Left lung (tissue), 10 donors: ENCODE data around the gene PAQR5. TPM values are rescaled to one million over a fixed set of nuclear protein-coding genes. Genes with fewer than 3 reads are reported as not detected.
"Not testable (repeated sequence)": the region's sequence is repeated elsewhere in the genome, so short reads cannot be mapped to it uniquely, and the experiment has no call there.

Experiments used
- ATAC-seq: fragments of 200-7000 bp; cut with Tn5 transposase; one replicate; pipeline ENCODE4 v1.9.1; 2020; ENCODE audit warnings: moderate library complexity
- DNase-seq, 4 donors: peaks; one replicate each; pipeline ENCODE4 v3.0.0-alpha.2; 2013 to 2020
- H3K27ac ChIP-seq, 2 donors: fragments of 200-600 bp; sonication (generic) in 1 of 2; one replicate each; pipeline versions ENCODE4 v1.5.0 to v1.8.0; 2020 to 2021
- H3K27me3 ChIP-seq, 2 donors: fragments of 200-600 bp; sonication (generic) in 1 of 2; one replicate each; pipeline versions ENCODE4 v1.5.0 to v1.8.0; 2020 to 2021
- H3K36me3 ChIP-seq, 2 donors: fragments of 200-600 bp; sonication (generic) in 1 of 2; one replicate each; pipeline versions ENCODE4 v1.5.0 to v1.8.0; 2020 to 2021
- H3K4me1 ChIP-seq, 2 donors: fragments of 200-600 bp; one replicate each; pipeline ENCODE4 v1.8.0; 2021
- H3K4me3 ChIP-seq, 2 donors: fragments of 200-600 bp; sonication (generic) in 1 of 2; one replicate each; pipeline versions ENCODE4 v1.5.0 to v1.8.0; 2020 to 2021; ENCODE audit warnings: mild to moderate bottlenecking in 1 of 2
- H3K9me3 ChIP-seq, 2 donors: fragments of 200-600 bp; sonication (generic) in 1 of 2; one replicate each; pipeline versions ENCODE4 v1.5.0 to v1.8.0; 2020 to 2021
- intact Hi-C, 2 donors: fragments of 100-400 bp; cut with DNase I; formaldehyde crosslinking; loops; one replicate each; pipeline versions ENCODE4 v1.11.2 to v1.14.2; 2022
- polyA plus RNA-seq, 6 donors: library from polyadenylated mRNA; unstranded; fragments of 120-200 nt; gene quantifications; one replicate each; pipeline ENCODE4 v1.2.1, GENCODE V29; 2013; ENCODE audit not compliant: insufficient read length in 6 of 6
- total RNA-seq, 2 donors: library from RNA; stranded (reverse); fragmentation: NEBNext Ultra II Directional; extraction: Animal tissue kit (Norgen Biotek cat#: 25700); gene quantifications; one replicate each; pipeline ENCODE4 v1.2.1, GENCODE V29; 2021
- TF ChIP-seq, protein P1 (sequence below), 2 donors: fragments of 200-600 bp; sonication (generic) in 1 of 2; IDR thresholded peaks; one replicate each; pipeline versions ENCODE4 v1.5.0 to v1.8.0; 2021; ENCODE audit warnings: antibody characterized with exemption in 2 of 2
- donor health status: DM: no; HTN: yes; CAD: no.
- donor health status: DM: no; HTN: no; CAD: no.

PAQR5 gene
- total and polyA plus RNA-seq, 8 donors, result 6.2 to 17.7 (median 7.5) TPM

- Histone ChIP-seq H3K27ac (no peak overlapping the region), H3K27me3 (no peaks in the 10 kb centered on the region), H3K9me3 (no peaks in the 10 kb centered on the region), H3K4me3 (no peak overlapping the region), H3K36me3 (no peaks in the 10 kb centered on the region), H3K4me1 (no peaks in the 10 kb centered on the region)
- TF ChIP-seq, protein P1, sequence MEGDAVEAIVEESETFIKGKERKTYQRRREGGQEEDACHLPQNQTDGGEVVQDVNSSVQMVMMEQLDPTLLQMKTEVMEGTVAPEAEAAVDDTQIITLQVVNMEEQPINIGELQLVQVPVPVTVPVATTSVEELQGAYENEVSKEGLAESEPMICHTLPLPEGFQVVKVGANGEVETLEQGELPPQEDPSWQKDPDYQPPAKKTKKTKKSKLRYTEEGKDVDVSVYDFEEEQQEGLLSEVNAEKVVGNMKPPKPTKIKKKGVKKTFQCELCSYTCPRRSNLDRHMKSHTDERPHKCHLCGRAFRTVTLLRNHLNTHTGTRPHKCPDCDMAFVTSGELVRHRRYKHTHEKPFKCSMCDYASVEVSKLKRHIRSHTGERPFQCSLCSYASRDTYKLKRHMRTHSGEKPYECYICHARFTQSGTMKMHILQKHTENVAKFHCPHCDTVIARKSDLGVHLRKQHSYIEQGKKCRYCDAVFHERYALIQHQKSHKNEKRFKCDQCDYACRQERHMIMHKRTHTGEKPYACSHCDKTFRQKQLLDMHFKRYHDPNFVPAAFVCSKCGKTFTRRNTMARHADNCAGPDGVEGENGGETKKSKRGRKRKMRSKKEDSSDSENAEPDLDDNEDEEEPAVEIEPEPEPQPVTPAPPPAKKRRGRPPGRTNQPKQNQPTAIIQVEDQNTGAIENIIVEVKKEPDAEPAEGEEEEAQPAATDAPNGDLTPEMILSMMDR (IDR thresholded peaks at IDR 0.05), result no peak
- ATAC-seq, result no peak
- intact Hi-C loops, result no loop called here
- no peak for DNase-seq
These were observed 81.5 kb downstream of the PAQR5 start for GRCh38 chr15:69380100-69380725.

DNA sequence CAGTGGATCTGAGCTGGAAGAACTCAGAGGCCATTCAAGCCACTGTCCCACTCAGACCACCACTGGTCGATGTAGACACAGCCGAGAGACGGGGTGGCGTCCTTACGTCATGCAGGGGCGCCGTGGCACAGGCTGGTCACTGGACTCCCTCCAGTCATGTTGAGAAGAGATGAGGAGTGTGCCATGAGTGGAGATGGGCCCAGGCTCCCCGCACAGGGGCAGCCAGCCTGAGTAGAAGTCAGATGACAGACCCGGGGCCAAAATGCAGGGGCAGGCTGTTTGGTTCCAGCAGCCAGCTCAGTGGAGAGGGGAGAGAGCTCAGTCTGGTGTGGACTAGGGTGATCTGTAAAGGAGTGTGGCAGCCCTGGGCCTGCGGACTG is 82.0 kb downstream of the PAQR5 start:
- Histone ChIP-seq H3K9me3 (no peaks in the 10 kb centered on the region), H3K27ac (no peak overlapping the region), H3K27me3 (no peaks in the 10 kb centered on the region), H3K36me3 (no peaks in the 10 kb centered on the region), H3K4me3 (no peak overlapping the region), H3K4me1 (no peaks in the 10 kb centered on the region)
- DNase-seq (no peak), ATAC-seq (no peak)
- intact Hi-C loops, result no loop called here
- TF ChIP-seq, protein P1 (IDR thresholded peaks at IDR 0.05), result no peak

GRCh38 chr15:69382176-69382575 is 83.5 kb downstream of the PAQR5 start:
- H3K27me3 ChIP-seq, H3K4me3 ChIP-seq, H3K4me1 ChIP-seq, H3K36me3 ChIP-seq, ATAC-seq, DNase-seq, intact Hi-C loops, H3K9me3 ChIP-seq, H3K27ac ChIP-seq: not testable (repeated sequence)

GRCh38 chr15:69384066-69384465 is 85.4 kb downstream of the PAQR5 start:
- H3K9me3 ChIP-seq, H3K4me3 ChIP-seq, H3K27ac ChIP-seq, H3K4me1 ChIP-seq, H3K27me3 ChIP-seq, DNase-seq, intact Hi-C loops, ATAC-seq, H3K36me3 ChIP-seq: not testable (repeated sequence)

DNA sequence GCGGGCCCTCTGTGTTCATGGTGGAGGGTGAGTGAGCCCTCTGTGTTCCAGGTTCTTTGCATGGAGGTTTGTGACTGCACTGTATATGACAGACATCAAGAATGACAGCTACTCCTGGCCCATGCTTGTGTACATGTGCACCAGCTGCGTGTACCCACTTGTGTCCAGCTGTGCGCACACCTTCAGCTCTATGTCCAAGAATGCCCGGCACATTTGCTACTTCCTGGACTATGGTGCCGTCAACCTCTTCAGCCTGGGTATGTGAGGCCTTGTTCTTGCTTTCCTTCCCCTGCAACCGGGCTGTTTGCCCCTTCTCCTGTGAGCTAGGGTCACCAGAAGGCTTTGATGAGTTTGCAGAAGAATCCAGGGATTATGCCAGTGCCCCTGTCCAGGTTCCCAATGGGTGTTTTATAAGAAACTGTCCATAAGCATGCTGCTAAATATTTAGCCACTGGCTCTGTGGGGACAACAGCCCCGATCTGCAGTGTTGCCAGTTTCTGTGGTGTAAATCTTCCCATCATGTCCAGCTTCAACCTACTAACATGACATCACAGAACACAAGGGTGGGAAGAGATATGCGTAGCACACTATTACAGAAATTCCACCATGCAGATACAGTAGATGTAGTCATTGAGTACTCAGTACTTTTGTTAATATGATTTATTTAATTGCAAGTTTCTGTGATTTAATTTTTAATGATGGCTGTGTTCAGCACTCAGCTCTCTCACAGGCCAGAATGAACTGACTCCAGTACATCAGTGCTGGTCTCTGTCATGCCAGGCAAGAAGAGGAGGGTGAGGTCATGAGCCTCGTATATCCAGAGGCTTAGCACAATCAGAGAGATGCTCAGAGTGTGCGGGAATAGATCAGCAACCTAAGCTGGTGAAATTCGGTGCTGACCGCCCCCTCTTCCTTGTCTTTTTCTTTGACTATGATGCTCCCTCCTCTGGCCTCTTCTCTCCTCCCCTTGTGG is 86.2 kb downstream of the PAQR5 start:
- DNase-seq (no peak), ATAC-seq (no peak)
- Histone ChIP-seq H3K36me3 (no peaks in the 10 kb centered on the region), H3K4me1 (no peaks in the 10 kb centered on the region), H3K27ac (no peak overlapping the region), H3K4me3 (no peak overlapping the region), H3K9me3 (no peaks in the 10 kb centered on the region), H3K27me3 (no peaks in the 10 kb centered on the region)
- TF ChIP-seq, protein P1 (IDR thresholded peaks at IDR 0.05), result no peak
- intact Hi-C loops, result no loop called here

GRCh38 chr15:69385831-69386230 is 87.1 kb downstream of the PAQR5 start:
- TF ChIP-seq, protein P1 (IDR thresholded peaks at IDR 0.05), result no peak
- ATAC-seq (no peak), DNase-seq (no peak)
- Histone ChIP-seq H3K27me3 (no peaks in the 10 kb centered on the region), H3K4me1 (no peaks in the 10 kb centered on the region), H3K9me3 (no peaks in the 10 kb centered on the region), H3K36me3 (no peaks in the 10 kb centered on the region), H3K27ac (no peak overlapping the region), H3K4me3 (no peak overlapping the region)
- intact Hi-C loops, result no loop called here
